ENCODE data around the gene TOM1.

Gene TOM1

GRCh38 chr22:35319244-35319985 is 19.7 kb downstream of the TOM1 start:
- TF ChIP-seq ZFX (IDR thresholded peaks at IDR 0.05) (no peak), CTCF (conservative IDR thresholded peaks at IDR 0.05) (no peak)
- H3K27ac ChIP-seq, result no peak overlapping the region

DNA sequence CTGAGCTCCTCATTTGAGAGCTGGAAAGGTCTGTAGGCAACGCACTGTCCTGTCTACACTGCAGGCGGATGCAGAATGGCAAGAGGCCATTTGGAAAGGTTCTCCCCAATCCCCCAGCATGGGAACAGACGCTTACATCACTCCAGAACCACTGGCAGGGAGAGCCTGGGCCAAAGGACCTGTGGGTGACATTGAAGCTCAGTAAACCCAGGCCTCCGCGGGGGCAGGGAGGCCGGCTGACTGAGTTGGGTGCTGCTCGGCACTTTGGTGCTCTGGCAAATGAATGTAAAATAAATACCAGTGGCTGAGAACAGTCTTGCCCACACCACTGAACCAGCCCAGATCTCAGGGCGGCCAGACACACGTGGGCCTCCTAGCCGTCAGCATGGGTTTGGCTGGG is 22.4 kb downstream of the TOM1 start:
- H3K27ac ChIP-seq, result no peak overlapping the region
- TF ChIP-seq CTCF (conservative IDR thresholded peaks at IDR 0.05), result no peak
- TF ChIP-seq ZFX (IDR thresholded peaks at IDR 0.05), result no peak

DNA sequence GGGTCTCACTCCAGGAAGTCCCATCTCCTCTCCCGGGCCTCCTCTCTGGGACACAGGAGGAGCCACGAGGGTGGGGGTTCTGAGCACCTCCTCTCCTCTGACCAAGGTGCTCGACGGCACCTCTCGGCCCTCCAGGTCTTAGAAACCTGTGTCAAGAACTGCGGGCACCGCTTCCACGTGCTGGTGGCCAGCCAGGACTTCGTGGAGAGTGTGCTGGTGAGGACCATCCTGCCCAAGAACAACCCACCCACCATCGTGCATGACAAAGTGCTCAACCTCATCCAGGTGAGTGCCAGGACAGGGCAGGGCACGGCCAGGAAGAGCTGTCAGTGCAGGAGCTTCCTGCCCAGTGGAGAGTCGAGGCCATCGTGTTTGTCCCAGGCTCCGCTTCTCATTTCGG is 23.2 kb downstream of the TOM1 start:
- no peak overlapping the region for H3K27ac ChIP-seq

GRCh38 chr22:35323305-35323704 is 23.6 kb downstream of the TOM1 start:
- H3K27ac ChIP-seq, result no peak overlapping the region

More for the DNA sequence above, 23.2 kb downstream of the TOM1 start:
- TF ChIP-seq ZFX (IDR thresholded peaks at IDR 0.05) (no peak), CTCF (conservative IDR thresholded peaks at IDR 0.05) (no peak)

GRCh38 chr22:35324067-35324466 is 24.4 kb downstream of the TOM1 start:
- H3K27ac ChIP-seq, result no peak overlapping the region
- no peak for TF ChIP-seq ZFX (IDR thresholded peaks at IDR 0.05)
- TF ChIP-seq CTCF (conservative IDR thresholded peaks at IDR 0.05), result no peak

More at GRCh38 chr22:35323305-35323704, 23.6 kb downstream of the TOM1 start:
- TF ChIP-seq CTCF (conservative IDR thresholded peaks at IDR 0.05) (no peak), ZFX (IDR thresholded peaks at IDR 0.05) (no peak)

- H3K27ac ChIP-seq, result no peak overlapping the region
- TF ChIP-seq CTCF (conservative IDR thresholded peaks at IDR 0.05), result no peak
- no peak for TF ChIP-seq ZFX (IDR thresholded peaks at IDR 0.05)
Observed at GRCh38 chr22:35324762-35325161, 25.1 kb downstream of the TOM1 start.

DNA sequence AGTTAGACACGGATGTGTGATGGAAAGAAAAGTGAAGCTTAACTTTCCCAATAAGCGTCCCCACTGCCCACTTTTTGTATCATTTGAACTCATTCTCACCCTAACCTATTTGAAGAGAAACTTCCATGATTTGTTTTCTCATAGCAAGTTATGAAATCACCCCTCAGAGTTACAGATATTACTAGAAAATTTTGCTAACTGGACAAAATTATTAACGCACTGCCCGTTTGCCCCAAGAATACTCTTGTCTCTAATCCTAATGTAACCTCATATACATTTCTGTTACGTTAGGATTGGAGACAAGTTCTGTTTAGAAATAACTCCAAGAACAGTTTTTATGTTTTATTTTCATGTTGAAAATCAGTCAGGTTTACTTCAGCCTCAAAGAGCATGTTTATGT is 25.5 kb downstream of the TOM1 start:
- H3K27ac ChIP-seq, result no peak overlapping the region

More for the DNA sequence above, 25.5 kb downstream of the TOM1 start:
- TF ChIP-seq ZFX (IDR thresholded peaks at IDR 0.05) (no peak), CTCF (conservative IDR thresholded peaks at IDR 0.05) (no peak)
